NCI-H345 treated with DMSO at 0.1 percent for 48 hours (cell line): ENCODE results near the gene TNNT3.
"Not testable (repeated sequence)": the region's sequence is repeated elsewhere in the genome, so short reads cannot be mapped to it uniquely, and the experiment has no call there.

Experiments used
- DNase-seq: peaks from one replicate; lab custom pipeline; 2025; ENCODE audit not compliant: unreplicated experiment; lab: John Stamatoyannopoulos, UW

Gene TNNT3

DNA sequence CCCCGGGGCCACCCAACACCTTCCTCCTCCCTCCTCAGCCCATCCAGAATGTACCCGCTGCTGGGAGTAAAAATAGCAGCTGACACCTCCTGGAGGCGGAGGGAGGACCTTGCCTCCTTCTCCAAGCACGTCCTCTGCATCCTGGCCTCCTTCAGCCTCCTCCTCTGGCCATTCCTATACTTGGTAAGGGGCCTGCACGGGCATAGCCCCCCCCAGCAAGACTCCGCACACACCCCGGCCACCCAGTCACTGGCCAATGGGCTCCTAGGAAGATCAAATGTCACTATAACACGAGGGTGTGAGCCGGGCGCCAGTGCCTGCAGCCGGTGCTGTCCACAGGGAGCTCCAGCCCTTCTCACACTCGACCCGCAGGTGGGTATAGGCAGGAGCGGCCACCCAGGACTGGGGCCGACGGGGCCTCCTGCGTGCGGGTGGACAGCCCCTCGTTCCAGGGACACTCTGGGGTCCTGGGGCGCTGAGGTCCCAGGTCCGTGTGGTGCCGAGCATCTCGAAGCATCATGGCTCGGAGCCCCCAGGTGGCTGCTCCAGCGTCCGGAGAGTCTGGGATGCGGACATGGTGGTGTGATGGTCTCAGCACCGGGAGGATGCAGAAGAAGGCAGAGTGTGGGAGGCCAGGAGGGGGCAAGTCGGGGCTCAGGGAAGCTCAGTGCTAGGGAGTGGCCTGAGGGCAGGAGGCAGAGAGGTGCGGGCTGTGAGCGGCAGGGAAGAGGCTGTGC lies at the start of gene TNNT3:
TSS of gene TNNT3 (plus strand) at position 313 of the 737 bp plus-strand sequence. CDS start 3,172 bp downstream, outside the sequence.
- DNase-seq = no peak

DNA sequence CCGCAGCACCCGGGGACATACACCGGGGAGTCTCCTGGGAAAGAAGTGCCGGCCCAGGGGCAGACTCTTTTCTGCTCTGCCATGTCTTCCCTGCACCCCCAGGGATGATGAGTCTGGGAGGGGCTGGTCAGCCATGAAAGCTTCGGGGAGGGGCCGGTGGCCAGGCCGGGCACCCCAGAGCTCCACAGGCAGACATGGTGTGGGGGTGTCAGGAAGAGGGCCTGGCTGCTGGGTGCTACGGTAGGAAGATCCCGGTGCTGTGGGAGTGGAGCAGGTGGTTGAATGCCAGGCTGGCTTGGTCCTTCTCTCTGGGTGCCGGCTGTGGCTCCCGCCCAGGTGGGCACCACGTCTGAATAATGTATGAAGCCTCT lies 49.2 kb upstream of the TNNT3 start:
- DNase-seq = no peak

DNA sequence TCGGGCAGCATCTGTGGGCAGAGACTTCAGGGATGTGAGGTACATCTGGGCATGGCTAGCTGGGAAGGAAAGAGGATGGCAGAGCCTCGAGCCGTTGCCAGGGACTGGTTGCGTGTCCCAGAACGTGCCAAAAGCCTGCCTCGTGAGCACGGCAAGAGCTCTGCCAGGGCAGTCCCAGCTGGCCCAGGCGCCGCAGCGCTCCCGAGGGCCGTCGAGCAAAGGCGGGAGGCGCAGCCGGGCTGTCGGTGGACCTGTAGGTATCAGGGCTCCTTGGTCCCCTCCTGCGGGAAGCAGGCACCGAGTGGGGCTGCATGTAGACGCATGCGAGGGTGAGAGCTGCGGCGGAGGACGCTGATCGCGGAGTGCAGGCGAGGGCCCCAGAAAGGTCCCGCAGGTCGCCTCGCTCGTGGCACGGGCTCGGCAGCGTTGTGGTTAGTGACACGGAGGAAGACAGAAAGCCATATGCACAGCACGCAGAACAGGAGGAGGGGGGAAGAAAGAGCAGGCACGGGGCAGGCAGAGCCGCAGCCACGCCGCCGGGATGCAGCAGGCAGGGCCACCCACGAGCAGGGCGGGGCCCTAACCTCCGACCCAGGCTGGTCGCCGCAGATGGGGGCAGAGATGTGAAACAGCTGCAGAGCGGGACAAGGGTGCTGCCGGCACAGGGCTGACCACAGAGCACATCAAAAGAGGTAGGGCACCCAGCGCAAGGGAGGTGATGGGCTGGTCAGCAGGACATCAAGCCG lies 48.6 kb upstream of the TNNT3 start:
- DNase-seq = no peak

DNA sequence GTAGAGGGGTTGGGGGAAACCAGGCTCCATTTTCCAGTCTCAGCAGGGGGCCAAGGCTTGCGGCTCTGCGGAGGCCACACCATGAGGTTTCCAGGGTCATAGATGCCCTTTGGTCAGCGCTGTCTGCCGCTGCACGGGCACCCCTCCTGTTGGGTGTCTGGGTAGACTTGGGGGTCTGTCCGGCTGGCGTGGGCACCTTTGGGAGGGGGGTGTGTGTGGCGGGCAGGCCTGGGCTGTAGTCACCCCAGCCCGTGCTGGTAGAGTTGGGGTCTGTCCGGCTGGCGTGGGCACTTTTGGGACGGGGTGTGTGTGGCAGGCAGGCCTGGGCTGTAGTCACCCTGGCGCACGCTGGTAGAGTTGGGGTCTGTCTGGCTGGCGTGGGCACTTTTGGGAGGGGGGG lies 48.0 kb upstream of the TNNT3 start:
- DNase-seq = no peak

DNA sequence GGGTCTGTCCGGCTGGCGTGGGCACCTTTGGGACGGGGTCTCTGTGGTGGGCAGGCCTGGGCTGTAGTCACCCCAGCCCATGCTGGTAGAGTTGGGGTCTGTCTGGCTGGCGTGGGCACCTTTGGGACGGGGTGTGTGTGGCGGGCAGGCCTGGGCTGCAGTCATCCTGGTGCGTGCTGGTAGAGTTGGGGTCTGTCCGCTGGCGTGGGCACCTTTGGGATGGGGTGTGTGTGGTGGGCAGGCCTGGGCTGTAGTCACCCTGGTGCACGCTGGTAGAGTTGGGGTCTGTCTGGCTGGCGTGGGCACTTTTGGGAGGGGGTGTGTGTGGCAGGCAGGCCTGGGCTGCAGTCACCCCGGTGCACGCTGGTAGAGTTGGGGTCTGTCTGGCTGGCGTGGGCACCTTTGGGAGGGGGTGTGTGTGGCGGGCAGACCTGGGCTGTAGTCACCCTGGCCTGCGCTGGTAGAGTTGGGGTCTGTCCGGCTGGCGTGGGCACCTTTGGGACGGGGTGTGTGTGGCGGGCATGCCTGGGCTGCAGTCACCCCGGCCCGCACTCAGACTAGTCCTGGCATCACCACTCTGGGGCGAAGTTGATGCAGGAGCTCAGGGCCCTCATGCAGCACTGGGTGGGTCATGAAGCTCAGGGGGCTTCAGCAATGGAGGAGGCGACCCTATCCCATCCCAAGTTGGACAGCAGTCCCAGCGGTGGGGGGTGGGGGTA lies 47.1 kb upstream of the TNNT3 start:
- no peak for DNase-seq

DNA sequence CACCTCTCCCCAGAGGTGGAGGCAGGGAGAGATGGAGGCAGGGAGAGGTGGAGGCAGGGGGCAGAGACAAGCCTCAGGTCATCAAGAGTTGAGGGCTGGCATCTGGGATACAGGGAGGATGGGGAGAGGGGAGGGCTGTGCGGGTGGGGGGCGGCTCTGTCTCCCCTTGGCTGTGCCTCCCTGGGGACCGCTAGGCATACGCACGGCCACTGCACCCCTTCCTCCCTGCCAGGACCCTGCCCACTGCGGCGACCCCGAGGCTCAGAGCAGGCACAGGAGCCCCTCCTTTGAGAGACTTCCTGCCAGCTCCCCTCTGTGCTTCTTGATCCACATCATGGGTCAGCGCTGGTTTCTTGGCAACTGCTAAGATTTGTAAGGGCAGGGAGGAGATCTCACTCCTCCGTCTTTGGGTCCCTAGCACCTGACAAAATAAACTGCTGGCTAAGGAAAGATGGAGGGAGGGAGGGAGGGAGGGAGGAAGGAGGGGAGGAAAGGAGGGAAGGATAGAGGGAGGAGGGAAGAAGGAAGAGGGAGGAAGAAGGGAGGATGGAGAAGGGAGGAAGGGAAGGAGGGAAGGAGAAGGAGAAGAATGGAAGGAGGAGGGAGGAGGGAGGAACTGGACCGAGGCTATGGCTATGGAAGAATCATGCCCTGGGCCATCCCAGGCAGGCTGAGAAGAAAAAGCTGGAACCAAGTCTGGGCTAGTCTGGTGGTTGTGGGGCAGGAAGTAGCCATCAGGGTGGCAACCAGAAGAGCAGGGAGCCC lies 46.3 kb upstream of the TNNT3 start:
- DNase-seq = no peak

DNA sequence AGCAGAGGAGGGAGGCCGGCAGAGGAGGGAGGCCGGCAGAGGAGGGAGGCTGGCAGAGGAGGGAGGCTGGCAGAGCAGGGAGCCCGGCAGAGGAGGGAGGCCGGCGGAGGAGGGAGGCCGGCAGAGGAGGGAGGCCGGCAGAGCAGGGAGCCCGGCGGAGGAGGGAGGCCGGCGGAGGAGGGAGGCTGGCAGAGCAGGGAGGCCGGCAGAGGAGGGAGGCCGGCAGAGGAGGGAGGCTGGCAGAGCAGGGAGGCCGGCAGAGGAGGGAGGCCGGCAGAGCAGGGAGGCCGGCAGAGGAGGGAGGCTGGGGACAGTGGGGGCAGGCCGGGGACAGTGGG lies 45.7 kb upstream of the TNNT3 start:
- DNase-seq = not testable (repeated sequence)

DNA sequence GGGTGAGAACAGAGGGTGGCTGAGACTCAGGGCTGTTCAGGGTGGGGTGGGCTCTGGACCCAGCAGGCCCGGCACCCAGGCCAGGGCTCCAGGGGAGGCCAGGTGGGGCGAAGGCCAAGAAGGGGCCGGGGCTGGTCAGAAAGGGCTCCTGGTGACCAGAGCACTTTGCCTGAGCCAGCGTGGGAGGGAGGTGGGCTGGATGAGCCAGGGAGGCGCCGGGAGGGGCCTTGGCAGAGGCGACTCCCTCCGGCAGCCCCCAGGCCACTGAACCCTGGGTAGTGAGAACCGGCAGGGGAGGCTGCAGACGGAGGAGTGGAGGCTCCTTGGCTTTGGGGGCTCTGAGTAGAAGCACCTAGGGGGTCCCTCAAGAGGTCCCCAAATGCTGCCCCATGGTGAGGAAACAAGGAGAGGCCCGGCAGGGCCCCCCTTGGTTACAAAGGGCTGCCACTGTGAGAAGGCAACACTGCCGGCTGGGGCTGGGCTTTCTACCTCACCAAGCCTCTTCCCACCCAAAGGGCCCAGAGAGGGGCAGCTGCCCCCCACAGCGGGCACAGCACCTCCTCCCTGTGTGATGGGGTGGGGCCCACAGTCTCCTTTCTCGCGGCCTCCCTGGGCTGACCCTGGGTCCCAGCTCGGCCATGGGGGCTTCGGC lies 44.9 kb upstream of the TNNT3 start:
- not testable (repeated sequence) for DNase-seq

DNA sequence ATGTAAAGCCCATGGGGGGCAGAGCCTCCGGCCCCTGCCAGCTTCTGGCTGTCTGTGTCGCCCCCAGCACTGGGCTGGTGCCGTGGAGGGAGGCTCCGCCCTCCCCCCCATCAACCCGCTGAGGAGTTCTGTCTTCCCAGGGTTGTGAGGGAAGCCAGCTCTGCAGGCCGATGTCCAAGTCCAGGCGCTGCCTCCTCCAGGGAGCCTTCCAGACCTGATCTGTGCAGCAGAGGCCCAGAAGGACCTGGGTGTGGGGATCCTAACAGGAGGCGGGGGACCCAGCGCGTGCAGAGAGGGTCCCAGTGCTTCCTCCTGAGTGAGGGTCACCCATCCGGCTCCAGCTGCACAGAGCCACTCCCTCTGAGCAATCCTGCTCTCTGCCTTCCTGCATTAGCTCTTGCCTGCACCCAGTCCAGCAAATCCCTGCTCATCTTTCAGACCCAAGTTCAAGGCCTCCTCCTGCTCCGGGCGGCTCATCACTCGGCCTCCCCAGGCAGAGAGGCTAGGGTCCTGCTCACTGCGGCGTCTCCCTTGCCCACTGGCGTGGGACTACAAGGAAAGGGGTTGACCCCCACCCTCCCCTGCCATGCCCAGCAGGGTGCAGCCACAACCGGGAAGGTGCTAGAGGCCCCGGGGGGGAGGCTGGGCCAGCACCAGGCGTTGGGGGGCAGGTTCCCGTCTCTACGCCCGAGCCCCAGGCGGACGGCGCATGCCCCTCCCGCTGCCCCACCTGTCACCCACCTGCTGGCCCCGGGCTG lies 44.2 kb upstream of the TNNT3 start:
- peak; percentile 2 for DNase-seq

DNA sequence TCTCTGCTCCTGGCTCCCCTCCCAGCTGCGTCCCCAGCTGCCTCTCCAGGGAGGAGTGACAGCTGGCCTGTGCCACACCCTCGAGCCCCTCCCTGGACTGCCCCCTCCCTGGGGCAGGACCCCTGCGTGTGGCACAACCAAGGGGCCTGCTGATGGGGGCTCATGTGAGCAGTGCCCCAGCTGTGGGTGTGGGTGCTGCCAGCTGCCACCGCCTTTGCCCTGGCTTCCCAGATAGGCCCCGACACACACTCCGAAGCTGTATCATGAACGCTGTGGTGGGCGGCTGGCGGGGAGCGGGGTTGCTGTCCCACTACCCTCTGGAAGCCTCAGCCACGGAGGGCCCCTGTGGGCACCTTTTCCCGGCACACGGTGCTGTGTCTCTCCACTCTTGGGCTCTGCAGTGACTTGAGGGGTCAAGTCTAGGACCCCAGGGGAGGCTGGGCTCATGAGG lies 43.6 kb upstream of the TNNT3 start:
- DNase-seq = not testable (repeated sequence)

DNA sequence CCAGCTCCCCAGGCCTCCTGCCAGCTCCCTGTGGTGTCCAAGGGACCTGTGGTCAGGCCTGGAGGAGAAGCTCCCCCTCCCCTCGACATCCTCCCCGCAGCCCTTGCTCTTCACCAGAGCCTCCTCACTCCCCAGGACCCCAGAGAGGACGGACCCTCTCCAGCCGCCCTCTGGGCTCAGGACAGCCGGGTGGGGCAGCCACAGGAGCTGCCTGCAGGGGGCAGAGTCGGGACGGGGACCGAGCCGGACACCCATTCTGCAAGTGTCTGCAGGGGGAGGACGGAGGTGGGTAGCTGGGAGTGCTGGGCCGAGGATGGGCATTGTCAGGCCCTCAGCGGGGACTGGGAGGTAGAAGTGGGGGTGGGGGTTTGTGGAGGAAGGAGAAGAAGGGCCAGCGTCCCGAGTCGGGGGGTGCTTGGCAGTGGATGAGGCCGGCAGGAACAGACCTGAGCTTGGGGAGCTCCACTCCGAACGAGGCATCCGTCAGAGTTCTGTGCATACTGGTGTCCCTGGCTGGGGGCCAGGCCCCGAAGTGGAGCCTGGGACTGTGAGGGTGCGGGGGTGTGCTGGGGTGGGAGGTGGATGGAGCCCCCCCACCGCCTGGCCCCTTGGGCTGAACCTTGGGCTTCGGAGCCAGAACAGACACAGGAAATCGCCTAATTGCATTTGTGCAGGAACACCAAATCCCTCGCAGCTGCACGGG lies 43.0 kb upstream of the TNNT3 start:
- DNase-seq = no peak

DNA sequence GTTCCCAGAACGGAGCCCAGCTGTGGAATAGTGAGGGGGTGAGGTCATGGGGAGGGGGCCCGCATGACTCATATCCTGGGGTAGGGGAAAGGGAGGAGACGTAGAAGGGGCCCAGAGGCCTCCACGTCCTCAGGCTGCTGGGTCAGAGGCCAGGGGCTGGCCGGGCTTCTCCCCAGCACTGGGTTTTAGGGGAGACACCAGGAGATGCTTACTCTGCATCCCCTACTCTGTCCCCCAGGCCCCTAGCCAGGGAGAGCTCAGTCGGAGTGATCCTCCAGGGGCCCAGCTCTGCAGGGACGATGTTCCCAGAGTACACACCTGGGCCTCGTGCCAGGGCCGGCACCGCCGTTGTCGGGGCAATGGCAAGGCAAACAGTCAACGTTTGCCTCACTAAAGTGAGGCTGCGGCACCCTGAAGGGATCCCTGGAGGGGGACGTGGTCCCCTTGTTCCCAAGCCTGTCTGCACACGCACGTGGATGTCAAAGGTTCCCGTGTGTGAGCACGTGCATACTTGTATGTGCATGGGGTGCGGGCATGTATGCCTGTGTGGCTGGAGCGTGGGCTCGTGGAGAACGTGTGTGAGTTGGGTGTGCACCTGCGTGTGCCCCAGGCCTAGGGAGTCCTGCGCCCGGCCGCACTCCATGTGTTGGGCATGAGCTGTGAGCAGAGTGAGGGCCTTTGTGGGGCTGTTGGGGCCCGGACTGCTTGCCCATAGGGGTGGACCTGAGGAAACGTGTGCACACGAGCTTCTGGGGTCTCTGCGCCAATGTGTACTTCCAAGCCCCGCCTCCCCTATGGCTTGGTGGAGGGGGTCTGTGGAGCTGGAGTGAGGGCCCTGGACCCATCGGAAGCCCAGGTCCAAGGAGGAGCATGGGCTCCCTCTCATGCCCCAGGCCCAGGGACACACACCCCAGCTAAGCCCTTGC lies 42.0 kb upstream of the TNNT3 start:
- peak; percentile 35 for DNase-seq

DNA sequence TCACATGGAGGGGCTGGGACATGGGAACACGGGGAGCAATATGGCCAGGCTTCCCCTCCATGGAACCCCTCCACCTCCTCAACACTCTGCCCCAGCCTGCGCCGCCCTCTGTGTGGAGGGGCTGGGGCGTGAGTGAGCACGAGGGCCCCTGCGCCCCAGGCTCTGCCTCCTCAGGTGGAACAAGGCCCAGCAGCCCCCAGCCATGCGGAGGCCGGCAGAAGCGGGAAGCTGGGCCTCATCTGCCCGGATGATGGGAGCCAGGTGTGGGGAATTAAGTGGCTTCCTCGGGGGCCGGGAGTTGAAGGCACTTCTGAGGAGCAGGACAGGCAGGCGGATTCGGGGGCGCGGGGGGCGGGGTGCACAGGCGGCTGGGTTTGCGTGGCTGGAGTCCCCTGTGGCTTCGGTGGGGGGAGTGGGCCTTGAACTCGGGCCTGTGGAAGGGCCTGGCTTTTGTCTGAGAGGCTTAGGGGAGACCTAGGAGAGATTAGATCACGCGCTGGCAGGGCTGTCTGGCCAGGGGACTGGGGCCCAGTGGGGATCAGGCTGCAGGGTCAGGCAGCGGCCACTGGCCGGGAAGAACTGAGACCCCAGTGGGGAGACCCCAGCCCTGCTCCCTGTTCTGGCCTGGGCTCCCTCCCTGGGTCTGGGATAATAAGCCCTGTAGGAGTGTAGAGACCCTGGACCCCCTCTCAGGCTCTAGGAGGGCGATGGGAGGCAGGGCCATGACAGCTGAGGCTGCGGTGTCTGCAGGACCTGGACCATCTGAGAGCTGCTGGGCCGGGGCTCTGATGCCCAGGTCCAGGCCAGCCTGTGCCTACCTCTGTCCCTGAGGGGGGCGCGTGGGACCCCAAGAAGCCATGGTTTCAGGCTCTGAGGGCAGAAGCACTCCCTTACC lies 41.1 kb upstream of the TNNT3 start:
- no peak for DNase-seq

DNA sequence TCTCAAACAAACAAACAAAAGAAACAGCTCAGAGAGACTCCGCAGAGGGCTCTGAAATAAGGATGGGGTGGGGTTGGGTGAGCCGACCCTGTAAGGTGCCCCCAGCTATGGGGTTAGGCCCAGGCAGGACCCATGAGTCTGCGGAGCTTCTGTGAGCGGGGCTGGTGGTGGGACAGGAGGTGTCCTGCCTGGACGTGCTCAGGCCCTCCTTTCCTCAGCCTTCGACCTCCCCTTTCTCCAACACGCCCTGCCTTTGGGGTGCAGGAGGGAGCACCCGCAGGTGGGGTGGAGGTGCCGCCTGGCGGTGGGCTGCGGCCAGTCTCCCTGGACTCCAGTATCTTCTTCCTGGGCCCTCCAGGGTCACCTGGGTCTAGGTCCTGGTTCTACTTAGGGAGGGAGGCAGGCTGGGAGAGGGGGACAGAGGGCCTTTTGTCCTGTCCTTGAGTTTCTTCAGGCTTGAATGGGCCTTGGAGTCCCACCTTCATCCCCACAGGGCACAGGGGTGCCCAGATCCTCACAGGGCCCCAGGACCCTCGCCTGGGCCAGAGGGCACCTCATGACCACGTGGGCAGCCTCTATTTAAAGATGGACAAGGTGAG lies 40.1 kb upstream of the TNNT3 start:
- DNase-seq = no peak

DNA sequence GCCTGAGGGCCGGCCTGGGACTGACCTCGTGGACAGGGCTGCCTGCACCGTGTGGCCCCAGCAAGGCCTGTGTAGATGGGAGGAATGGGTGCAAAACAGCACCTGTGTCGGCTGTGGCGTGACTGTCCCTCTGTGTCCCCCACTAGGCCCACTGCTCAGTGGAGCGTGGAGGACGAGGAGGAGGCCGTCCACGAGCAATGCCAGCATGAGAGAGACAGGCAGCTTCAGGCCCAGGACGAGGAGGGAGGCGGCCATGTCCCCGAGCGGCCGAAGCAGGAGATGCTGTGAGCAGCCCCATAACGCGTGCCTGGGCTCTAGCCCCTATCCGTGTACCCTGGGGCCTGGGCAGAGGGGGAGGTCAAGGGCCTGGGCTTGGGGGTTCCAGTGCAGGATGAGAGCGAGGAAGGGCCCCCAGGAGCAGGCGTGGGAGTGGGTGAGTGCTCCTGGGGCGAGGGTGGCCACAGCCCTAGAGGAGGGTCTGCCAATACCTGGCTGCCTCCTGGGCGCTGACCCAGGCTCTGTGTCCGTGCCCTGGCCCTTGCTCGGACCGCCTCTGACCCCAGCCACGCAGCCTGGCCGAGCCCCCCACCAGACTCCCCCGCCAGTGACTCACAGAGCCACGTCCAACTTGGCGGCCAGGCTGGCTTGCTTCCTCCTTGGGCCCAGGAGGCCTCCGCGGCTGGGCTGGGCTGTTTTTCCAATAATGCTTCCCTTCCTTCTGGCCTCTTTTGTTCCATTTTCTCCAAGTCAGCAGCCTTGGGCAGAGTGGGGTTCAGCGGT lies 39.4 kb upstream of the TNNT3 start:
- no peak for DNase-seq
